Activated CD4-positive, alpha-beta memory T cell treated with anti-CD3 and anti-CD28 coated beads for 36 hours (primary cell): Measurements from ENCODE around the gene CBLC. TPM values are rescaled to one million over a fixed set of nuclear protein-coding genes. Genes with fewer than 3 reads are reported as not detected.

Experiments used
- CTCF ChIA-PET: fragments of 350-600 bp; sonication (Branson Sonifier 250); formaldehyde crosslinking; loops from one replicate; lab custom pipeline; 2021; ENCODE audit warnings: antibody characterized with exemption, inconsistent platforms; lab: Charles Lee
- POLR2A ChIA-PET: fragments of 350-600 bp; sonication (Branson Sonifier 250); formaldehyde crosslinking; loops from one replicate; lab custom pipeline; 2021; ENCODE audit warnings: antibody characterized with exemption; lab: Charles Lee
- DNase-seq: peaks from one replicate; pipeline ENCODE4 v3.0.0-alpha.2; 2020
- H3K27ac Mint-ChIP-seq: one replicate; pipeline ENCODE4 v1.8.0; 2021; ENCODE audit warnings: mixed read lengths
- H3K27me3 Mint-ChIP-seq: one replicate; pipeline ENCODE4 v1.8.0; 2021; ENCODE audit warnings: mixed read lengths
- H3K36me3 Mint-ChIP-seq: one replicate; pipeline ENCODE4 v1.8.0; 2021; ENCODE audit warnings: mixed read lengths
- H3K4me1 Mint-ChIP-seq: one replicate; pipeline ENCODE4 v1.8.0; 2021; ENCODE audit warnings: low read depth, mixed read lengths
- H3K4me3 Mint-ChIP-seq: one replicate; pipeline ENCODE4 v1.8.0; 2021; ENCODE audit warnings: mild to moderate bottlenecking, mixed read lengths
- H3K9me3 Mint-ChIP-seq: one replicate; pipeline ENCODE4 v1.8.0; 2021; ENCODE audit warnings: mixed read lengths
- intact Hi-C: fragments of 100-400 bp; cut with micrococcal nuclease; formaldehyde crosslinking; loops from one replicate; pipeline ENCODE4 v1.15.1; 2023
- total RNA-seq, 2 experiments: library from RNA; stranded (reverse); gene quantifications; one replicate each; pipeline ENCODE4 v1.2.3, GENCODE V29; 2021

The CBLC gene
- total RNA-seq, 2 experiments from 2014 or later, result not detected

- no peak for DNase-seq
- no peak overlapping the region for H3K27ac Mint-ChIP-seq
- peaks cover 14% of the 10 kb centered on the region for H3K27me3 Mint-ChIP-seq
- intact Hi-C loops, result no loop called here
- no peak overlapping the region for H3K4me3 Mint-ChIP-seq
- ChIA-PET CTCF (no interaction called here), POLR2A (no interaction called here)
- no peaks in the 10 kb centered on the region for H3K36me3 Mint-ChIP-seq
- peaks cover 3% of the 10 kb centered on the region for H3K4me1 Mint-ChIP-seq
- no peaks in the 10 kb centered on the region for H3K9me3 Mint-ChIP-seq
Measured at GRCh38 chr19:44813070-44813840, 35.6 kb downstream of the CBLC start.

GRCh38 chr19:44813841-44814470 lies 36.3 kb downstream of the CBLC start:
- Mint-ChIP-seq H3K9me3 (no peaks in the 10 kb centered on the region), H3K36me3 (no peaks in the 10 kb centered on the region), H3K4me1 (peaks cover 3% of the 10 kb centered on the region), H3K27me3 (peaks cover 11% of the 10 kb centered on the region), H3K27ac (no peak overlapping the region), H3K4me3 (no peak overlapping the region)
- POLR2A ChIA-PET, result no interaction called here
- intact Hi-C loops, result no loop called here
- DNase-seq, result no peak
- CTCF ChIA-PET, result no interaction called here

GRCh38 chr19:44814517-44814916 lies 36.8 kb downstream of the CBLC start:
- no peak overlapping the region for H3K4me3 Mint-ChIP-seq
- H3K36me3 Mint-ChIP-seq, result no peaks in the 10 kb centered on the region
- no peak overlapping the region for H3K27ac Mint-ChIP-seq
- H3K9me3 Mint-ChIP-seq, result no peaks in the 10 kb centered on the region
- DNase-seq, result no peak
- intact Hi-C loops, result no loop called here
- ChIA-PET CTCF (no interaction called here), POLR2A (no interaction called here)
- no peaks in the 10 kb centered on the region for H3K4me1 Mint-ChIP-seq
- peaks cover 6% of the 10 kb centered on the region for H3K27me3 Mint-ChIP-seq

GRCh38 chr19:44816301-44816700 lies 38.6 kb downstream of the CBLC start:
- intact Hi-C loops, result no loop called here
- Mint-ChIP-seq H3K9me3 (no peaks in the 10 kb centered on the region), H3K36me3 (no peaks in the 10 kb centered on the region), H3K27me3 (peaks cover 1% of the 10 kb centered on the region), H3K27ac (no peak overlapping the region), H3K4me1 (no peaks in the 10 kb centered on the region), H3K4me3 (no peak overlapping the region)
- ChIA-PET CTCF (no interaction called here), POLR2A (no interaction called here)
- DNase-seq, result no peak

GRCh38 chr19:44817725-44818465 lies 40.2 kb downstream of the CBLC start:
- CTCF ChIA-PET, result interaction anchor here (0.7 kb wide), 1 partner anchor 247 kb away, joined by 3 read pairs; no protein-coding TSS in a partner anchor

GRCh38 chr19:44818466-44819031 lies 40.9 kb downstream of the CBLC start:
- CTCF ChIA-PET, result no interaction called here
- Mint-ChIP-seq H3K27ac (no peak overlapping the region), H3K9me3 (no peaks in the 10 kb centered on the region)

More at GRCh38 chr19:44817725-44818465, 40.2 kb downstream of the CBLC start:
- Mint-ChIP-seq H3K4me3 (no peak overlapping the region), H3K36me3 (no peaks in the 10 kb centered on the region), H3K9me3 (no peaks in the 10 kb centered on the region), H3K27me3 (no peaks in the 10 kb centered on the region), H3K4me1 (no peaks in the 10 kb centered on the region), H3K27ac (no peak overlapping the region)
- DNase-seq, result no peak
- intact Hi-C loops, result no loop called here
- POLR2A ChIA-PET, result no interaction called here

GRCh38 chr19:44819246-44819832 lies 41.6 kb downstream of the CBLC start:
- H3K4me1 Mint-ChIP-seq, result no peaks in the 10 kb centered on the region
- no peaks in the 10 kb centered on the region for H3K9me3 Mint-ChIP-seq
- intact Hi-C loops, result no loop called here
- no peak overlapping the region for H3K4me3 Mint-ChIP-seq
- POLR2A ChIA-PET, result no interaction called here
- no peaks in the 10 kb centered on the region for H3K36me3 Mint-ChIP-seq
- DNase-seq, result no peak
- no peak overlapping the region for H3K27ac Mint-ChIP-seq
- CTCF ChIA-PET, result interaction anchor here (1.0 kb wide), 1 partner anchor 95 kb away, joined by 3 read pairs; no protein-coding TSS in a partner anchor
- H3K27me3 Mint-ChIP-seq, result no peaks in the 10 kb centered on the region

More at GRCh38 chr19:44818466-44819031, 40.9 kb downstream of the CBLC start:
- Mint-ChIP-seq H3K27me3 (no peaks in the 10 kb centered on the region), H3K4me1 (no peaks in the 10 kb centered on the region), H3K4me3 (no peak overlapping the region), H3K36me3 (no peaks in the 10 kb centered on the region)
- POLR2A ChIA-PET, result no interaction called here
- intact Hi-C loops, result no loop called here
- DNase-seq, result no peak

GRCh38 chr19:44820648-44821609 lies 43.2 kb downstream of the CBLC start:
- Mint-ChIP-seq H3K9me3 (no peaks in the 10 kb centered on the region), H3K4me3 (no peak overlapping the region), H3K4me1 (no peaks in the 10 kb centered on the region), H3K27me3 (no peaks in the 10 kb centered on the region), H3K27ac (no peak overlapping the region), H3K36me3 (no peaks in the 10 kb centered on the region)
- no peak for DNase-seq
- ChIA-PET CTCF (interaction anchor here (1.0 kb wide), 1 partner anchor 50 kb away, joined by 3 read pairs; no protein-coding TSS in a partner anchor), POLR2A (no interaction called here)
- intact Hi-C loops, result no loop called here

GRCh38 chr19:44822177-44822576 lies 44.5 kb downstream of the CBLC start:
- intact Hi-C loops, result no loop called here
- POLR2A ChIA-PET, result no interaction called here
- Mint-ChIP-seq H3K27ac (no peak overlapping the region), H3K27me3 (peaks cover 2% of the 10 kb centered on the region), H3K36me3 (no peaks in the 10 kb centered on the region), H3K4me1 (no peaks in the 10 kb centered on the region), H3K9me3 (no peaks in the 10 kb centered on the region), H3K4me3 (no peak overlapping the region)
- CTCF ChIA-PET, result no interaction called here
- DNase-seq, result no peak

- no peaks in the 10 kb centered on the region for H3K36me3 Mint-ChIP-seq
- ChIA-PET CTCF (interaction anchor here (1.0 to 1.1 kb wide), 2 partner anchors 18 to 25 kb away, joined by 3 read pairs; no protein-coding TSS in a partner anchor), POLR2A (no interaction called here)
Measured at GRCh38 chr19:44822670-44823372, 45.1 kb downstream of the CBLC start.

More at GRCh38 chr19:44822670-44823372, 45.1 kb downstream of the CBLC start:
- no peak for DNase-seq
- intact Hi-C loops, result no loop called here
- no peak overlapping the region for H3K4me3 Mint-ChIP-seq
- no peaks in the 10 kb centered on the region for H3K9me3 Mint-ChIP-seq
- H3K27ac Mint-ChIP-seq, result no peak overlapping the region
- H3K27me3 Mint-ChIP-seq, result peaks cover 3% of the 10 kb centered on the region
- no peaks in the 10 kb centered on the region for H3K4me1 Mint-ChIP-seq
